ENCODE measurements around the gene ZNF407.

ZNF407 gene

GRCh38 chr18:74722237-74722636 lies 124.6 kb downstream of the ZNF407 start:
- H3K9me3 ChIP-seq (ENCODE audit: control insufficient read depth, insufficient read depth, low read length), result no peaks in the 10 kb centered on the region
- H3K9ac ChIP-seq (ENCODE audit: low read depth, low read length), result no peak overlapping the region
- no peaks in the 10 kb centered on the region for H3K4me1 ChIP-seq (ENCODE audit: insufficient read depth, low read length)
- no peaks in the 10 kb centered on the region for H3K36me3 ChIP-seq (ENCODE audit: insufficient read depth, low read length)

GRCh38 chr18:74724186-74724585 lies 126.5 kb downstream of the ZNF407 start:
- Histone ChIP-seq H3K9ac (ENCODE audit: low read depth, low read length) (no peak overlapping the region), H3K36me3 (ENCODE audit: insufficient read depth, low read length) (no peaks in the 10 kb centered on the region), H3K9me3 (ENCODE audit: control insufficient read depth, insufficient read depth, low read length) (no peaks in the 10 kb centered on the region), H3K4me1 (ENCODE audit: insufficient read depth, low read length) (no peaks in the 10 kb centered on the region)

GRCh38 chr18:74725690-74726089 lies 128.0 kb downstream of the ZNF407 start:
- H3K9me3 ChIP-seq (ENCODE audit: control insufficient read depth, insufficient read depth, low read length), result no peaks in the 10 kb centered on the region
- no peak overlapping the region for H3K9ac ChIP-seq (ENCODE audit: low read depth, low read length)
- H3K4me1 ChIP-seq (ENCODE audit: insufficient read depth, low read length), result no peaks in the 10 kb centered on the region
- no peaks in the 10 kb centered on the region for H3K36me3 ChIP-seq (ENCODE audit: insufficient read depth, low read length)

GRCh38 chr18:74728586-74728985 lies 130.9 kb downstream of the ZNF407 start:
- no peaks in the 10 kb centered on the region for H3K4me1 ChIP-seq (ENCODE audit: insufficient read depth, low read length)

GRCh38 chr18:74731097-74731496 lies 133.4 kb downstream of the ZNF407 start:
- Histone ChIP-seq H3K36me3 (ENCODE audit: insufficient read depth, low read length) (no peaks in the 10 kb centered on the region), H3K9me3 (ENCODE audit: control insufficient read depth, insufficient read depth, low read length) (no peaks in the 10 kb centered on the region), H3K4me1 (ENCODE audit: insufficient read depth, low read length) (no peaks in the 10 kb centered on the region), H3K9ac (ENCODE audit: low read depth, low read length) (no peak overlapping the region)

More at GRCh38 chr18:74728586-74728985, 130.9 kb downstream of the ZNF407 start:
- H3K36me3 ChIP-seq (ENCODE audit: insufficient read depth, low read length), result no peaks in the 10 kb centered on the region
- no peaks in the 10 kb centered on the region for H3K9me3 ChIP-seq (ENCODE audit: control insufficient read depth, insufficient read depth, low read length)
- H3K9ac ChIP-seq (ENCODE audit: low read depth, low read length), result no peak overlapping the region

- no peak overlapping the region for H3K9ac ChIP-seq (ENCODE audit: low read depth, low read length)
- no peaks in the 10 kb centered on the region for H3K9me3 ChIP-seq (ENCODE audit: control insufficient read depth, insufficient read depth, low read length)
- H3K4me1 ChIP-seq (ENCODE audit: insufficient read depth, low read length), result no peaks in the 10 kb centered on the region
- H3K36me3 ChIP-seq (ENCODE audit: insufficient read depth, low read length), result no peaks in the 10 kb centered on the region
Measured at GRCh38 chr18:74732380-74732779, 134.7 kb downstream of the ZNF407 start.

GRCh38 chr18:74733598-74733997 lies 135.9 kb downstream of the ZNF407 start:
- Histone ChIP-seq H3K9me3 (ENCODE audit: control insufficient read depth, insufficient read depth, low read length) (no peaks in the 10 kb centered on the region), H3K4me1 (ENCODE audit: insufficient read depth, low read length) (no peaks in the 10 kb centered on the region), H3K9ac (ENCODE audit: low read depth, low read length) (no peak overlapping the region), H3K36me3 (ENCODE audit: insufficient read depth, low read length) (no peaks in the 10 kb centered on the region)

- Histone ChIP-seq H3K4me1 (ENCODE audit: insufficient read depth, low read length) (no peaks in the 10 kb centered on the region), H3K36me3 (ENCODE audit: insufficient read depth, low read length) (no peaks in the 10 kb centered on the region), H3K9me3 (ENCODE audit: control insufficient read depth, insufficient read depth, low read length) (no peaks in the 10 kb centered on the region), H3K9ac (ENCODE audit: low read depth, low read length) (no peak overlapping the region)
Measured at GRCh38 chr18:74734013-74734444, 136.4 kb downstream of the ZNF407 start.

GRCh38 chr18:74739926-74740325 lies 142.3 kb downstream of the ZNF407 start:
- H3K4me1 ChIP-seq (ENCODE audit: insufficient read depth, low read length), result no peaks in the 10 kb centered on the region
- H3K9me3 ChIP-seq (ENCODE audit: control insufficient read depth, insufficient read depth, low read length), result no peaks in the 10 kb centered on the region
- no peak overlapping the region for H3K9ac ChIP-seq (ENCODE audit: low read depth, low read length)
- H3K36me3 ChIP-seq (ENCODE audit: insufficient read depth, low read length), result no peaks in the 10 kb centered on the region

- no peaks in the 10 kb centered on the region for H3K36me3 ChIP-seq (ENCODE audit: insufficient read depth, low read length)
- no peaks in the 10 kb centered on the region for H3K4me1 ChIP-seq (ENCODE audit: insufficient read depth, low read length)
- H3K9ac ChIP-seq (ENCODE audit: low read depth, low read length), result no peak overlapping the region
- no peaks in the 10 kb centered on the region for H3K9me3 ChIP-seq (ENCODE audit: control insufficient read depth, insufficient read depth, low read length)
Measured at GRCh38 chr18:74742573-74743243, 145.0 kb downstream of the ZNF407 start.

GRCh38 chr18:74745633-74746403 lies 148.1 kb downstream of the ZNF407 start:
- H3K9me3 ChIP-seq (ENCODE audit: control insufficient read depth, insufficient read depth, low read length), result no peaks in the 10 kb centered on the region
- H3K9ac ChIP-seq (ENCODE audit: low read depth, low read length), result no peak overlapping the region
- no peaks in the 10 kb centered on the region for H3K36me3 ChIP-seq (ENCODE audit: insufficient read depth, low read length)
- H3K4me1 ChIP-seq (ENCODE audit: insufficient read depth, low read length), result no peaks in the 10 kb centered on the region

- H3K4me1 ChIP-seq (ENCODE audit: insufficient read depth, low read length), result no peaks in the 10 kb centered on the region
- H3K9ac ChIP-seq (ENCODE audit: low read depth, low read length), result no peak overlapping the region
- H3K36me3 ChIP-seq (ENCODE audit: insufficient read depth, low read length), result no peaks in the 10 kb centered on the region
- no peaks in the 10 kb centered on the region for H3K9me3 ChIP-seq (ENCODE audit: control insufficient read depth, insufficient read depth, low read length)
Measured at GRCh38 chr18:74748809-74749208, 151.1 kb downstream of the ZNF407 start.

GRCh38 chr18:74758995-74759394 lies 161.3 kb downstream of the ZNF407 start:
- Histone ChIP-seq H3K36me3 (ENCODE audit: insufficient read depth, low read length) (no peaks in the 10 kb centered on the region), H3K4me1 (ENCODE audit: insufficient read depth, low read length) (no peaks in the 10 kb centered on the region), H3K9me3 (ENCODE audit: control insufficient read depth, insufficient read depth, low read length) (no peaks in the 10 kb centered on the region), H3K9ac (ENCODE audit: low read depth, low read length) (no peak overlapping the region)

- no peaks in the 10 kb centered on the region for H3K9me3 ChIP-seq (ENCODE audit: control insufficient read depth, insufficient read depth, low read length)
- H3K36me3 ChIP-seq (ENCODE audit: insufficient read depth, low read length), result no peaks in the 10 kb centered on the region
- no peaks in the 10 kb centered on the region for H3K4me1 ChIP-seq (ENCODE audit: insufficient read depth, low read length)
- no peak overlapping the region for H3K9ac ChIP-seq (ENCODE audit: low read depth, low read length)
Measured at GRCh38 chr18:74760026-74760425, 162.4 kb downstream of the ZNF407 start.

GRCh38 chr18:74760436-74760835 lies 162.8 kb downstream of the ZNF407 start:
- no peaks in the 10 kb centered on the region for H3K36me3 ChIP-seq (ENCODE audit: insufficient read depth, low read length)
- no peaks in the 10 kb centered on the region for H3K4me1 ChIP-seq (ENCODE audit: insufficient read depth, low read length)
- no peak overlapping the region for H3K9ac ChIP-seq (ENCODE audit: low read depth, low read length)
- H3K9me3 ChIP-seq (ENCODE audit: control insufficient read depth, insufficient read depth, low read length), result no peaks in the 10 kb centered on the region
